T-helper 2 cell treated with Interferon-gamma antibody and Interleukin-4, amounts not matched to agents 5 μg/mL and 100 μg/mL, for 36 hours (primary cell): Measurements from ENCODE around the gene FAM83D.

Experiments used
- DNase-seq: peaks from one replicate; pipeline ENCODE4 v3.0.0; 2021; ENCODE audit warnings: low spot score
- H3K27ac Mint-ChIP-seq: one replicate; pipeline ENCODE4 v1.8.0; 2021; ENCODE audit warnings: mild to moderate bottlenecking, mixed read lengths
- H3K27me3 Mint-ChIP-seq: one replicate; pipeline ENCODE4 v1.8.0; 2021; ENCODE audit warnings: low read depth, mixed read lengths
- H3K36me3 Mint-ChIP-seq: one replicate; pipeline ENCODE4 v1.8.0; 2021; ENCODE audit warnings: low read depth, mixed read lengths
- H3K4me1 Mint-ChIP-seq: one replicate; pipeline ENCODE4 v1.8.0; 2021; ENCODE audit warnings: low read depth, mixed read lengths
- H3K4me3 Mint-ChIP-seq: one replicate; pipeline ENCODE4 v1.8.0; 2022; ENCODE audit warnings: mild to moderate bottlenecking, moderate library complexity, mixed read lengths
- H3K9me3 Mint-ChIP-seq: one replicate; pipeline ENCODE4 v1.8.0; 2021; ENCODE audit warnings: mixed read lengths

FAM83D gene

DNA sequence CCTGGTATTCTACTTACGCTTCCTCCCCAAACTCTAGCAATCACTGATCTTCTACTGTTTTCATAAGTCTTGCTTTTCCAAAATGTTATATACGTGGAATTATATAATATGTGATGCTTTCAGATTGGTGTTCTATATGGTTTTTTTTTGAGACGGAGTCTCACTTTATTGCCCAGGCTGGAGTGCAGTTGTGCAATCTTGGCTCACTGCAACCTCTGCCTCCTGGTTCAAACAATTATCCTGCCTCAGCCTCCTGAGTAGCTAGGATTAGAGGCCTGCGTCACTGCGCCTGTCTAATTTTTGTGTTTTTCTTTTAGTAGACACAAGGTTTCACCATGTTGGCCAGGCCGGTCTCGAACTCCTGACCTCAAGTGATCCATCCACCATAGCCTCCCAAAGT is 10.9 kb upstream of the FAM83D start:
- H3K9me3 Mint-ChIP-seq = no peaks in the 10 kb centered on the region
- no peaks in the 10 kb centered on the region for H3K4me1 Mint-ChIP-seq
- no peak for DNase-seq
- no peak overlapping the region for H3K4me3 Mint-ChIP-seq
- H3K27ac Mint-ChIP-seq = no peak overlapping the region
- H3K27me3 Mint-ChIP-seq = no peaks in the 10 kb centered on the region
- H3K36me3 Mint-ChIP-seq = peaks cover 28% of the 10 kb centered on the region

DNA sequence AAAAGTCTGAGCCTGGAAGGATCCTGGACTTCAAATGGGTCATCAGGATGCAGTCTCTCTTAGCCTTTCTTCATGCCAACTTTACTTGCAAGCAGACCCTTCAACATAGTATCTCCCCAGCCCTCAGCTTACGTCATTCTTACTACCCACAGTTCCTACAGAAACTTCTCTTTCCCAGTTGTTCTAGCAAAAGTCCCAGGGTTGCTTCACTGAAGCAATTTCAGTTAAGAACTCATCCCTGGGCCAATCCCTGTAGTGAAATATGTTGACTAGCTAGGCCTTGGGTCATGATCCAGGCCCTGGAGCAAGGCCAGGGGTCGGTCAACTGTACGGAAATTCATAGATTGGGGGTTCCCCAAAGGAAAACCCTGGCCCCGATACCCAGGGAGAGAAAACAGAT is 8.6 kb upstream of the FAM83D start:
- H3K4me1 Mint-ChIP-seq = no peaks in the 10 kb centered on the region
- H3K27me3 Mint-ChIP-seq = no peaks in the 10 kb centered on the region
- H3K27ac Mint-ChIP-seq = no peak overlapping the region
- DNase-seq = no peak
- H3K9me3 Mint-ChIP-seq = no peaks in the 10 kb centered on the region
- peaks cover 26% of the 10 kb centered on the region for H3K36me3 Mint-ChIP-seq
- no peak overlapping the region for H3K4me3 Mint-ChIP-seq

DNA sequence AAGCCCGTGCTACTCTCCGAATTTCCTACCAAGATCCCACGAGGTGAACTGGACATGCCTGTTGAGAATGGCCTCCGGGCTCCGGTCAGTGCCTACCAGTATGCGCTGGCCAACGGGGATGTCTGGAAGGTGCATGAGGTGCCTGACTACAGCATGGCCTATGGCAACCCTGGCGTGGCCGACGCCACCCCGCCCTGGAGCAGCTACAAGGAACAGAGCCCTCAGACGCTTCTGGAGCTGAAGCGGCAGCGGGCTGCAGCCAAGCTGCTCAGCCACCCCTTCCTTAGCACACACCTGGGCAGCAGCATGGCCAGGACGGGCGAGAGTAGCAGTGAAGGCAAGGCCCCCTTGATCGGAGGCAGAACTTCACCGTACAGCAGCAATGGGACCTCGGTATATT is 8.0 kb upstream of the FAM83D start:
- no peak overlapping the region for H3K27ac Mint-ChIP-seq
- no peaks in the 10 kb centered on the region for H3K27me3 Mint-ChIP-seq
- peaks cover 23% of the 10 kb centered on the region for H3K36me3 Mint-ChIP-seq
- no peak overlapping the region for H3K4me3 Mint-ChIP-seq
- no peaks in the 10 kb centered on the region for H3K9me3 Mint-ChIP-seq
- DNase-seq = no peak
- no peaks in the 10 kb centered on the region for H3K4me1 Mint-ChIP-seq

GRCh38 chr20:38919683-38920082 is 6.5 kb upstream of the FAM83D start:
- H3K4me1 Mint-ChIP-seq = no peaks in the 10 kb centered on the region

GRCh38 chr20:38920411-38920810 is 5.8 kb upstream of the FAM83D start:
- Mint-ChIP-seq H3K4me3 (no peak overlapping the region), H3K27me3 (no peaks in the 10 kb centered on the region), H3K36me3 (peaks cover 16% of the 10 kb centered on the region), H3K27ac (no peak overlapping the region), H3K4me1 (peaks cover 3% of the 10 kb centered on the region), H3K9me3 (no peaks in the 10 kb centered on the region)
- DNase-seq = no peak

More at GRCh38 chr20:38919683-38920082, 6.5 kb upstream of the FAM83D start:
- Mint-ChIP-seq H3K27me3 (no peaks in the 10 kb centered on the region), H3K27ac (no peak overlapping the region), H3K4me3 (no peak overlapping the region), H3K9me3 (no peaks in the 10 kb centered on the region), H3K36me3 (peaks cover 16% of the 10 kb centered on the region)
- no peak for DNase-seq

GRCh38 chr20:38920851-38921250 is 5.4 kb upstream of the FAM83D start:
- peaks cover 5% of the 10 kb centered on the region for H3K4me1 Mint-ChIP-seq
- no peak for DNase-seq
- no peaks in the 10 kb centered on the region for H3K9me3 Mint-ChIP-seq
- no peak overlapping the region for H3K4me3 Mint-ChIP-seq
- no peaks in the 10 kb centered on the region for H3K27me3 Mint-ChIP-seq
- no peak overlapping the region for H3K27ac Mint-ChIP-seq
- peaks cover 18% of the 10 kb centered on the region for H3K36me3 Mint-ChIP-seq

DNA sequence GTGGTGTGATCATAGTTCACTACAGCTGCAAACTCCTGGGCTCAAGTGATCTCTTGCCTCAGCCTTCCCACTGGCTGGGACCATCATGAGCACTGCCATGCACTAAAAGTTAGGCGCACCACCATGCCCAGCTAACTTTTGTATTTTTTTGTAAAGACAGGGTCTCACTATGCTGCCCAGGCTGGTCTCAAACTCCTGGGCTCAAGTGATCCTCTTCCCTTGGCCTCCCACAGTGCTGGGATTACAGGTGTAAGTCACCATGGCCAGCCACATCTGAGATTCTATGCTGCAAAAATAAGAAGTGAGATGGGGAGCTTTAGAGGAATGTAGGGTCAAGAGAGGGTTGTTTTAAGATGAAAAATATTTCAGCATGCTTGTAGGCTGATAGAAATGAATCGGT is 1.5 kb upstream of the FAM83D start:
- Mint-ChIP-seq H3K9me3 (no peaks in the 10 kb centered on the region), H3K27ac (peak overlapping the region; percentile 56), H3K4me3 (no peak overlapping the region), H3K27me3 (no peaks in the 10 kb centered on the region), H3K36me3 (peaks cover 20% of the 10 kb centered on the region), H3K4me1 (peaks cover 20% of the 10 kb centered on the region)
- DNase-seq = no peak

DNA sequence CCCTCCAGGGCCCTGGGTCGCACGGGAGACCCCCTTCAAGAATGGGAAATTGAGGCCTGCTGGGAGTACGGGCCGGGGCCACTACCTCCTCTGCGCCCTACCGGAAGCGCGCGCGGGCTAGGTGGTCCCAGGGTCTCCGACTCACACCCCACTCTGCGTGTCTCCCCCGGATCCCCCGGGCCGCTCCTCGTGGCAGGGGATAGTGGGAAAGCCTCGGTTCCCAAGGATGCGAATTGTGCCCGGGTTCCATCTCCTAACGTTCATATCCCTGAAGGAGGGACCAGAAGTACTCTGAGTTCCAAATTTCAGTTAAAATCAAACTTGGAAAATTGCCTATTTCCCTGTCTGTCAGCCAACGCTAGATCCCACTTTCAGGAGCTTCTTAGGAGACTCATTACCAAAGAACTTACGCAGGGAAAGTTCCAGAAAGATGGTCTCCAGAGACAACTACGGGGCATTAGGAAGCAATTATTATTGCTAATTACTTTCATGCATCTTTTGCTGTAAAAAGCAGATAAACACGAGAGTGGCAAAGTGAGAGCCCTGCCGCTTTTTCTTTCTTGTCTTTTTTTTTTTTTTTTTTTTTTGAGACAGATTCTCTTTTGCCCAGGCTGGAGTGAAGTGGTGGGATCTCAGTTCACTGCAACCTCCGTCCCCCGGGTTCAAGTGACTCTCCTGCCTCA is 858 bp downstream of the FAM83D start:
- Mint-ChIP-seq H3K9me3 (no peaks in the 10 kb centered on the region), H3K36me3 (peaks cover 24% of the 10 kb centered on the region), H3K27ac (peak overlapping the region; percentile 76), H3K4me3 (peak overlapping the region; percentile 88), H3K4me1 (peaks cover 31% of the 10 kb centered on the region), H3K27me3 (no peaks in the 10 kb centered on the region)
- DNase-seq = no peak

DNA sequence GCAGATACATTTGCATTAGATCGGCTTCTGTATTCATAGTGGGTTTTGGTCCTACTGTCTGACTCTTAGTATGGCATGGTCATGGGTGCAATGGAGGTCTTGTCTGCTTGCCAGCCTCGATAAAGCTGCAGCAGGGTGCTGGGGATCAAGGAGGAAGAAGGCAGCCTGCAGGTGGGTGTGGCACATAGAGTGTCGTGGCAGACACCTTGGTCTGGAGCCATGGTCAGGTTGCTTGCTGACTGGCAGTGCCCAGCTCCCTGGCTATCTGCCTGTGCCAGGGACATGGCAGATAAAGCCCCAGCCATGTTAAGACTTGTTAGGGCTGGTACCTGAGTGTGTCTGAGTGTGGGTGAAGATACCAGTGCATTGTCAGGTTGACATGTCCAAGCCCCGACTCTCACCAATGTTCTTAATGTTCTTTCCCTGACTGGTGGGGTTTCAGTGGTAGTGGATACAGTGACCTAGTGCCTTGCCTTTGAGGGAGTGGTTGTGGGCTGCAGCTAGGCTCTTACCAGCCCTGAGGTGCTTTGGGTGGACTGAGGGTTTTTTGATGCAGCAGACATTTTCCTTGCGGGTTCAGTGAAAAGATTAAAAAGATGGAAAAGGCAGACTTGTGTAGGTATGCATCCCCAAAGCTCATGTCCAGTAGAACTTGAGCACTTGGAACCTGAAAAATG is 1.8 kb downstream of the FAM83D start:
- Mint-ChIP-seq H3K27me3 (no peaks in the 10 kb centered on the region), H3K36me3 (peaks cover 26% of the 10 kb centered on the region), H3K9me3 (no peaks in the 10 kb centered on the region), H3K4me1 (peaks cover 34% of the 10 kb centered on the region), H3K27ac (peak overlapping the region; percentile 79), H3K4me3 (peak overlapping the region; percentile 88)
- DNase-seq = no peak

DNA sequence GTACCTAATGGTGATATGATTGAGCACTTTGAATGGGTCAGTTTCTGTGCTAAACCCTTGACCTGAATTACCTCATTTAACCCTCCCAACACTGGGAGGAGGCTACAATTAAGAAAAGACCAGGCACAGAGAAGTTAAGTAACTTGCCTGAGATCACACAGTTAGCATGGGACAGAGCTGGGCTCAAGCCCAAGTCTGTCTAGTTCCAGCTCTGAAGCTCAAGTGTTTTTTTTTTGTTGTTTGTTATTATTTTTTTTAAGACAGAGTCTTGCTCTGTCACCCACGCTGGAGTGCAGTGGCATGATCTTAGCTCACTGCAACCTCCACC is 4.0 kb downstream of the FAM83D start:
- Mint-ChIP-seq H3K9me3 (no peaks in the 10 kb centered on the region), H3K27me3 (no peaks in the 10 kb centered on the region), H3K36me3 (peaks cover 26% of the 10 kb centered on the region), H3K27ac (no peak overlapping the region), H3K4me1 (peaks cover 32% of the 10 kb centered on the region), H3K4me3 (peak overlapping the region; percentile 49)
- DNase-seq = no peak

DNA sequence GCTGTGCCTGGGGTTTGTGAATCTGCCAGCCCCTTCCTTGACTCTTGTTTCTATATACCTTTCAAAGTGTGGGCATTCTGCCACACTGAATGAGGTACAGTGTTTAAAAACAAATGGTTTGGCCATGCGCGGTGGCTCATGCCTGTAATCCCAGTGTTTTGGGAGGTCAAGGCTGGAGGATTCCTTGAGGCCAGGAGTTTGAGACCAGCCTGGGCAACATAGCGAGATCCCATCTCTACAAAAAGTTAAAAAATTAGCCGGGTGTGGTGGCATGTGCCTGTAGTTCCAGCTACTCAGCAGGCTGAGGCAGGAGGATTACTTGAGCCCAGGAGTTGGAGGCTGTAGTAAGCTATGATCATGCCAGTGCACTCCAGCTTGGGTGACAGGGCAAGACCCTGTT is 5.8 kb downstream of the FAM83D start:
- H3K36me3 Mint-ChIP-seq = peaks cover 26% of the 10 kb centered on the region
- H3K4me3 Mint-ChIP-seq = no peak overlapping the region
- no peaks in the 10 kb centered on the region for H3K27me3 Mint-ChIP-seq

GRCh38 chr20:38932457-38933120 is 6.4 kb downstream of the FAM83D start:
- DNase-seq = no peak
- Mint-ChIP-seq H3K36me3 (peaks cover 26% of the 10 kb centered on the region), H3K9me3 (no peaks in the 10 kb centered on the region), H3K27me3 (no peaks in the 10 kb centered on the region), H3K4me1 (peaks cover 40% of the 10 kb centered on the region), H3K27ac (peak overlapping the region; percentile 67), H3K4me3 (no peak overlapping the region)

More for the DNA sequence above, 5.8 kb downstream of the FAM83D start:
- Mint-ChIP-seq H3K4me1 (peaks cover 38% of the 10 kb centered on the region), H3K27ac (no peak overlapping the region), H3K9me3 (no peaks in the 10 kb centered on the region)
- DNase-seq = no peak

DNA sequence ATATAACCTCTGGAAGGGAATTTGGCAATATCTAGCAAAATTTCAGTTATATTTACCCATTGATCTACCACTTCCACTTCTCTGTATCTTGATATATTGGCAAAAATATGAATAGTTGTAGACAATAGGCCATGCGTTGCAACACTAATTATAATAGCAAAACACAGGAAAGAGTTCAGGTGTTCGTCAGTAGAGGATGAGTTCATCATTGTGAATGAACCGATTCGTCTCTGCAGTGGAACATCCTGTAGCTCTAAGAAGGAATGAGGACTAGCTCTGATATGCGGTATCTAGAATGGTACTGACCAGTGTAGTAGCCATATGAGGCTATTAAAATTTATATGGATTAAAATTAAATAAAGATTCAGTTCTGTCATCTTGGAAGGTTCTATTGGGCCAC is 8.3 kb downstream of the FAM83D start:
- Mint-ChIP-seq H3K4me3 (no peak overlapping the region), H3K9me3 (no peaks in the 10 kb centered on the region), H3K27ac (no peak overlapping the region), H3K36me3 (peaks cover 26% of the 10 kb centered on the region), H3K27me3 (no peaks in the 10 kb centered on the region), H3K4me1 (peaks cover 35% of the 10 kb centered on the region)
- DNase-seq = no peak

DNA sequence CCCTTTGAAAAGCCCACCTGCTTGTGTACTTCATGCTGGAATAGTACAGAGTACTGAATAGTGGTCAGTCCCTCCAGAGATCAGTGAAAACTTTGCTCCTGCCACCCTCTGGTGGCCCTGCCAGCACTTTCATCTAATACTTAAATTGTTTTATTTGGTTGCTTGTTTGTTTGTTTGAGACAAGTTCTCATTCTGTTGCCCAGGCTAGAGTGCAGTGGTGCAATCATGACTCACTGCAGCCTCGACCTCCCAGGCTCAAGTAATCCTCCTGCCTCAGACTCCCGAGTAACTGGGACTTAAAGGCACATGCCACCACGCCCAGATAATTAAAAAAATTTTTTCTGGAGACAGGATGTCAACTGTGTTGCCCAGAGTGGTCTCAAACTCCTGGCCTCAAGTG is 9.1 kb downstream of the FAM83D start:
- peaks cover 20% of the 10 kb centered on the region for H3K36me3 Mint-ChIP-seq
- no peak overlapping the region for H3K27ac Mint-ChIP-seq
- DNase-seq = no peak
- no peaks in the 10 kb centered on the region for H3K27me3 Mint-ChIP-seq
- no peaks in the 10 kb centered on the region for H3K9me3 Mint-ChIP-seq
- H3K4me3 Mint-ChIP-seq = no peak overlapping the region
- peaks cover 28% of the 10 kb centered on the region for H3K4me1 Mint-ChIP-seq
